H1 (cell line): ENCODE data around the gene NT5DC1. TPM values are rescaled to one million over a fixed set of nuclear protein-coding genes. Genes with fewer than 3 reads are reported as not detected.

Experiments
- CTCF ChIA-PET: fragments of 300-600 bp; sonication (Branson Sonifier 250); formaldehyde crosslinking; loops from one replicate; lab custom pipeline; 2021; ENCODE audit not compliant: partially characterized antibody; lab: Charles Lee
- POLR2A ChIA-PET: fragments of 300-600 bp; sonication (Branson Sonifier 250); formaldehyde crosslinking; loops from one replicate; lab custom pipeline; 2021; ENCODE audit warnings: inconsistent platforms; ENCODE audit not compliant: partially characterized antibody; lab: Charles Lee
- DNase-seq, 2 experiments: peaks; one replicate each; pipeline versions ENCODE4 v3.0.0 to v3.0.0-alpha.2; 2010 to 2022; ENCODE audit warnings: low spot score in 2 of 2, low read depth in 1 of 2, mixed read lengths in 1 of 2
- FAIRE-seq: peaks from 2 replicates; lab custom pipeline; 2011; peaks lifted over from hg19 to GRCh38; lab: Jason Lieb, UNC
- H2AFZ ChIP-seq: 2 replicates; pipeline ENCODE4 v1.8.1; 2012; ENCODE audit warnings: low read length, inconsistent platforms
- H2AK5ac ChIP-seq: 2 replicates; pipeline ENCODE4 v1.6.1; 2013; ENCODE audit warnings: low read depth, low read length
- H2BK120ac ChIP-seq: replicated peaks from 2 replicates; pipeline ENCODE3; 2013; ENCODE audit warnings: low read depth, low read length, inconsistent platforms
- H2BK12ac ChIP-seq: 2 replicates; pipeline ENCODE4 v1.6.1; 2013; ENCODE audit warnings: low read depth, low read length
- H2BK15ac ChIP-seq: 2 replicates; pipeline ENCODE4 v1.6.1; 2013; ENCODE audit warnings: low read length
- H2BK20ac ChIP-seq: 2 replicates; pipeline ENCODE4 v1.6.1; 2013; ENCODE audit warnings: low read length
- H2BK5ac ChIP-seq: 2 replicates; pipeline ENCODE4 v1.6.1; 2013; ENCODE audit warnings: low read depth, low read length
- H3K14ac ChIP-seq: 2 replicates; pipeline ENCODE4 v1.6.1; 2013; ENCODE audit warnings: inconsistent platforms; ENCODE audit not compliant: insufficient read length
- H3K18ac ChIP-seq: 2 replicates; pipeline ENCODE4 v1.6.1; 2013; ENCODE audit warnings: low read length; ENCODE audit errors: extremely low read depth
- H3K23ac ChIP-seq: 2 replicates; pipeline ENCODE4 v1.6.1; 2013; ENCODE audit warnings: inconsistent platforms; ENCODE audit not compliant: insufficient read length
- H3K23me2 ChIP-seq: 2 replicates; pipeline ENCODE4 v1.6.1; 2013; ENCODE audit warnings: low read depth, low read length
- H3K27ac ChIP-seq: 2 replicates; pipeline ENCODE4 v1.6.1; 2011; ENCODE audit warnings: low read depth, low read length, inconsistent platforms
- H3K27me3 ChIP-seq, 4 experiments: replicated peaks in 1 of 4; 1 replicate in 1 of 4; 2 replicates in 3 of 4; pipeline versions ENCODE4 v1.6.1 to v1.8.1; 2011 to 2013; ENCODE audit warnings: low read length in 3 of 4, mild to moderate bottlenecking in 3 of 4, inconsistent platforms in 2 of 4, mixed read lengths in 2 of 4, moderate library complexity in 1 of 4; ENCODE audit not compliant: control insufficient read depth in 3 of 4, insufficient read depth in 3 of 4; ENCODE audit errors: extremely low read depth in 1 of 4
- H3K36me3 ChIP-seq, 4 experiments: 2 replicates each; pipeline versions ENCODE4 v1.6.1 to v1.8.1; 2011 to 2013; ENCODE audit warnings: mild to moderate bottlenecking in 4 of 4, low read length in 3 of 4, moderate library complexity in 2 of 4, control low read depth in 1 of 4, inconsistent platforms in 1 of 4; ENCODE audit not compliant: insufficient read depth in 4 of 4, control insufficient read depth in 2 of 4
- H3K4ac ChIP-seq: replicated peaks from 2 replicates; pipeline ENCODE3; 2013; ENCODE audit warnings: low read length, low read depth, mixed read lengths, inconsistent platforms; ENCODE audit not compliant: insufficient read length
- H3K4me1 ChIP-seq, 4 experiments: replicated peaks in 1 of 4; 1 replicate in 1 of 4; 2 replicates in 3 of 4; pipeline versions ENCODE4 v1.6.1 to v1.8.1; 2011 to 2013; ENCODE audit warnings: low read length in 3 of 4, inconsistent platforms in 2 of 4, mixed read lengths in 1 of 4; ENCODE audit not compliant: insufficient read depth in 4 of 4, control insufficient read depth in 3 of 4
- H3K4me2 ChIP-seq, 2 experiments: 2 replicates each; pipeline versions ENCODE4 v1.6.1 to v1.8.1; 2011 to 2013; ENCODE audit warnings: low read depth in 2 of 2, low read length in 2 of 2, control low read depth in 1 of 2, inconsistent platforms in 1 of 2, mild to moderate bottlenecking in 1 of 2; ENCODE audit not compliant: insufficient read depth in 1 of 2
- H3K4me3 ChIP-seq, 4 experiments: fragments of 200-600, 300-600 bp in 1 of 4; sonication (generic), shearing (Covaris generic), sonication (Bioruptor Twin) in 1 of 4; 2 replicates each; pipeline versions ENCODE4 v1.5.1 to v1.8.1; 2011 to 2016; ENCODE audit warnings: low read length in 4 of 4, low read depth in 3 of 4, control low read depth in 2 of 4, inconsistent platforms in 2 of 4, mild to moderate bottlenecking in 2 of 4, mixed read lengths in 1 of 4, moderate library complexity in 1 of 4; ENCODE audit not compliant: insufficient read depth in 2 of 4; ENCODE audit errors: extremely low read depth in 1 of 4
- H3K56ac ChIP-seq: replicated peaks from 2 replicates; pipeline ENCODE3; 2013; ENCODE audit warnings: low read depth, mild to moderate bottlenecking, mixed read lengths, low read length, inconsistent platforms; ENCODE audit not compliant: insufficient read length
- H3K79me1 ChIP-seq: 2 replicates; pipeline ENCODE4 v1.6.1; 2013; ENCODE audit warnings: low read depth, low read length, control low read depth
- H3K79me2 ChIP-seq, 2 experiments: 2 replicates each; pipeline versions ENCODE4 v1.6.1 to v1.8.1; 2012 to 2013; ENCODE audit warnings: low read length in 2 of 2, mild to moderate bottlenecking in 2 of 2, inconsistent platforms in 1 of 2; ENCODE audit not compliant: insufficient read depth in 2 of 2, control insufficient read depth in 1 of 2
- H3K9ac ChIP-seq, 4 experiments: replicated peaks in 1 of 4; 1 replicate in 1 of 4; 2 replicates in 3 of 4; pipeline versions ENCODE4 v1.6.1 to v1.8.1; 2011 to 2013; ENCODE audit warnings: low read depth in 3 of 4, low read length in 3 of 4, control low read depth in 2 of 4, mild to moderate bottlenecking in 2 of 4, moderate library complexity in 2 of 4, inconsistent platforms in 1 of 4; ENCODE audit errors: extremely low read depth in 1 of 4
- H3K9me3 ChIP-seq, 2 experiments: 2 replicates each; pipeline versions ENCODE4 v1.6.1 to v1.8.1; 2012 to 2013; ENCODE audit warnings: mild to moderate bottlenecking in 2 of 2, moderate library complexity in 2 of 2, control low read depth in 1 of 2, inconsistent platforms in 1 of 2, low read depth in 1 of 2, low read length in 1 of 2, mixed read lengths in 1 of 2; ENCODE audit not compliant: insufficient read depth in 2 of 2
- H4K20me1 ChIP-seq, 2 experiments: replicated peaks in 1 of 2; 2 replicates each; pipeline versions ENCODE3 to v1.8.1; 2011 to 2013; ENCODE audit warnings: inconsistent platforms in 2 of 2, low read length in 2 of 2, mild to moderate bottlenecking in 1 of 2; ENCODE audit not compliant: insufficient read depth in 2 of 2, control insufficient read depth in 1 of 2
- H4K5ac ChIP-seq: 2 replicates; pipeline ENCODE4 v1.6.1; 2013; ENCODE audit warnings: low read length, low read depth, mixed read lengths, inconsistent platforms; ENCODE audit not compliant: insufficient read length
- H4K8ac ChIP-seq: 2 replicates; pipeline ENCODE4 v1.8.0; 2013; ENCODE audit warnings: mild to moderate bottlenecking, moderate library complexity, low read length, inconsistent platforms; ENCODE audit not compliant: insufficient read depth; ENCODE audit errors: extremely low read depth
- H4K91ac ChIP-seq: replicated peaks from 2 replicates; pipeline ENCODE3; 2013; ENCODE audit warnings: low read length, mixed read lengths, inconsistent platforms; ENCODE audit not compliant: insufficient read length
- BCL11A ChIP-seq, 2 experiments: IDR thresholded peaks; one replicate each; pipeline ENCODE4 v1.6.1; 2011; ENCODE audit warnings: low read depth in 2 of 2, low read length in 2 of 2, mild to moderate bottlenecking in 2 of 2
- CHD2 ChIP-seq: IDR thresholded peaks from 2 replicates; pipeline ENCODE4 v1.6.1; 2012; ENCODE audit warnings: low read length, improper control_type of control experiment
- CREB1 ChIP-seq: IDR thresholded peaks from 2 replicates; pipeline ENCODE4 v1.6.1; 2012; ENCODE audit warnings: inconsistent platforms
- CTBP2 ChIP-seq: IDR thresholded peaks from 2 replicates; pipeline ENCODE4 v1.7.0; 2011; ENCODE audit warnings: borderline replicate concordance, mild to moderate bottlenecking, moderate library complexity, mixed read lengths, low read length; ENCODE audit not compliant: insufficient read depth, insufficient read length
- EP300 ChIP-seq, 2 experiments: IDR thresholded peaks; 1 replicate in 1 of 2; 2 replicates in 1 of 2; pipeline ENCODE4 v1.6.1; 2011 to 2012; ENCODE audit warnings: low read depth in 2 of 2, low read length in 2 of 2, mild to moderate bottlenecking in 2 of 2, borderline replicate concordance in 1 of 2, inconsistent platforms in 1 of 2, moderate library complexity in 1 of 2
- EZH2 ChIP-seq: fragments of 200-600 bp; sonication (generic); IDR thresholded peaks from 2 replicates; pipeline ENCODE4 v1.7.1; 2012; ENCODE audit warnings: low read depth, mild to moderate bottlenecking, moderate library complexity, low read length, inconsistent platforms; ENCODE audit not compliant: severe bottlenecking
- HDAC2 ChIP-seq, 2 experiments: fragments of 300-600 bp in 1 of 2; sonication (generic) in 1 of 2; IDR thresholded peaks; 2 replicates each; pipeline ENCODE4 v1.6.1; 2011 to 2012; ENCODE audit warnings: low read depth in 2 of 2, low read length in 2 of 2, mild to moderate bottlenecking in 2 of 2, moderate library complexity in 2 of 2, borderline replicate concordance in 1 of 2, inconsistent platforms in 1 of 2
- NRF1 ChIP-seq: IDR thresholded peaks from 2 replicates; pipeline ENCODE4 v1.6.1; 2011; ENCODE audit warnings: mild to moderate bottlenecking, low read depth, low read length, improper control_type of control experiment
- RAD21 ChIP-seq, 2 experiments: IDR thresholded peaks in 1 of 2; conservative IDR thresholded peaks in 1 of 2; 2 replicates each; pipeline ENCODE4 v1.6.1; 2011; ENCODE audit warnings: low read depth in 2 of 2, low read length in 2 of 2, improper control_type of control experiment in 1 of 2, inconsistent platforms in 1 of 2, mild to moderate bottlenecking in 1 of 2, moderate library complexity in 1 of 2
- SIX5 ChIP-seq: IDR thresholded peaks from 2 replicates; pipeline ENCODE4 v1.6.1; 2011; ENCODE audit warnings: mild to moderate bottlenecking, low read depth, low read length
- TBP ChIP-seq: IDR thresholded peaks from 2 replicates; pipeline ENCODE4 v1.6.1; 2011; ENCODE audit warnings: low read depth, low read length, improper control_type of control experiment
- WGBS, 2 experiments: shearing (Covaris generic) in 1 of 2; methylation state at CpG; one replicate each; pipeline versions ENCODE4 v1.1.6 to v1.1.7; 2013 to 2015; ENCODE audit warnings: low lambda C conversion rate in 2 of 2, mixed read lengths in 2 of 2, inconsistent platforms in 1 of 2, low coverage in 1 of 2, missing lambda C conversion rate in 1 of 2; ENCODE audit not compliant: insufficient replicate concordance in 2 of 2, insufficient coverage in 1 of 2, insufficient read length in 1 of 2; ENCODE audit errors: extremely low coverage in 1 of 2, missing lambda C conversion rate in 1 of 2; 5-methylcytosine and 5-hydroxymethylcytosine counted together
- polyA plus RNA-seq, 7 experiments: library from polyadenylated mRNA; depleted of rRNA in 3 of 7; stranded (reverse) in 5 of 7; unstranded in 2 of 7; fragments of >200 nt in 5 of 7; fragments of 200-250 nt in 2 of 7; gene quantifications; 1 replicate in 5 of 7; 2 replicates in 1 of 7; 4 replicates in 1 of 7; pipeline versions ENCODE4 v1.2.1 to v1.2.3, GENCODE V29; 2011 to 2013; ENCODE audit warnings: missing spikeins in 2 of 7, mixed read lengths in 2 of 7
- total RNA-seq: library from RNA; stranded (reverse); fragmentation: NEBNext Ultra II Directional; extraction: Animal tissue kit (Norgen Biotek cat#: 25700); gene quantifications from 2 replicates; pipeline ENCODE4 v1.2.1, GENCODE V29; 2021

NT5DC1 gene
- total and polyA plus RNA-seq, 2 of the 8 experiments (the other 6 are each of a cell fraction or from before 2014, with no cell fraction given) = 25.3 to 72.7 TPM

- H3K4me2 ChIP-seq = peak overlapping the region; percentile 82 to 98; a peak in 3 of 4 replicates
- no peak overlapping the region for H2BK15ac ChIP-seq
- no peak overlapping the region for H3K27ac ChIP-seq
- ChIA-PET POLR2A (interaction anchor here (1.0 to 4.5 kb wide), 8 partner anchors 11 to 401 kb away, joined by 3 to 26 read pairs (median 8); partner anchors contain the start of genes DSE, RWDD1 and TSPYL4), CTCF (interaction anchor here (0.7 to 5.3 kb wide), 8 partner anchors 10 to 289 kb away, joined by 3 to 32 read pairs (median 3); no protein-coding TSS in a partner anchor)
- peaks cover 2 to 12% (median 4%) of the 10 kb centered on the region in 4 experiments; a peak in 3 of 8 replicates for H3K36me3 ChIP-seq
- H3K79me1 ChIP-seq = peaks cover 6% of the 10 kb centered on the region
- H3K9ac ChIP-seq = no peak overlapping the region; a peak in 1 of 7 replicates
- H4K20me1 ChIP-seq = peaks cover 10 to 14% of the 10 kb centered on the region in 2 experiments
- H3K23ac ChIP-seq = no peak overlapping the region
- H3K4me1 ChIP-seq = peaks cover 3 to 14% (median 10%) of the 10 kb centered on the region in 4 experiments; a peak in 5 of 7 replicates
- no peak overlapping the region for H4K8ac ChIP-seq
- H3K4ac ChIP-seq = no peak overlapping the region
- H4K5ac ChIP-seq = no peak overlapping the region
- no peak overlapping the region for H2AK5ac ChIP-seq
- H2BK120ac ChIP-seq = no peak overlapping the region
- DNase-seq (no peak), FAIRE-seq (no peak)
- H2BK12ac ChIP-seq = peak overlapping the region; percentile 54; the same call in 1 of the 2 replicates
- TF ChIP-seq EZH2 (no peak), NRF1 (no peak), HDAC2 (IDR thresholded peaks at IDR 0.05; ENCODE audit: borderline replicate concordance in 1 of 2, low read depth in 2 of 2, low read length in 2 of 2) (no peak), RAD21 (IDR thresholded peaks at IDR 0.05 in 1 of 2, conservative IDR thresholded peaks at IDR 0.05 in 1 of 2; ENCODE audit: low read depth in 2 of 2, low read length in 2 of 2) (no peak), CREB1 (no peak), SIX5 (no peak), EP300 (IDR thresholded peaks at IDR 0.05; ENCODE audit: borderline replicate concordance in 1 of 2, low read depth in 2 of 2, low read length in 2 of 2) (no peak), TBP (no peak), BCL11A (IDR thresholded peaks at IDR 0.05; ENCODE audit: low read depth in 2 of 2, low read length in 2 of 2) (no peak), CHD2 (no peak), CTBP2 (no peak)
- no peak overlapping the region for H2BK20ac ChIP-seq
- H3K4me3 ChIP-seq = peak overlapping the region in 1 of 4 experiments; percentile 90; a peak in 2 of 8 replicates
- no peaks in the 10 kb centered on the region for H3K27me3 ChIP-seq
- H3K18ac ChIP-seq = no peak overlapping the region
- H3K9me3 ChIP-seq = no peaks in the 10 kb centered on the region
- no peak overlapping the region for H2BK5ac ChIP-seq
- peaks cover 6% of the 10 kb centered on the region for H3K23me2 ChIP-seq
- no peak overlapping the region for H3K56ac ChIP-seq
- no peak overlapping the region for H4K91ac ChIP-seq
- 87 to 100% methylated on average over 2 to 5 of the region's 5 CpGs for WGBS, 2 experiments
- no peak overlapping the region for H3K14ac ChIP-seq
- H3K79me2 ChIP-seq = peaks cover 10 to 34% of the 10 kb centered on the region in 2 experiments
- no peak overlapping the region for H2AFZ ChIP-seq
Measured at GRCh38 chr6:116280933-116281316, 180.3 kb downstream of the NT5DC1 start.
